GM23338 (cell line): ENCODE results near the gene ACTR8.

Experiments
- CREB1 ChIP-seq: fragments of 250-450 bp; sonication (Bioruptor Pico); IDR thresholded peaks from 2 replicates; pipeline ENCODE4 v1.5.0; 2020; ENCODE audit warnings: low read depth, mild to moderate bottlenecking, moderate library complexity
- TF ChIP-seq, protein P1 (sequence below), 2 experiments: fragments of 200-600 bp in 1 of 2; sonication (generic) in 1 of 2; conservative IDR thresholded peaks; 2 replicates each; pipeline versions ENCODE4 v1.5.1 to v1.6.1; 2016 to 2017; ENCODE audit warnings: antibody characterized with exemption in 2 of 2, low read depth in 2 of 2, mild to moderate bottlenecking in 2 of 2, moderate library complexity in 1 of 2
- TF ChIP-seq, protein P2 (sequence below): IDR thresholded peaks from one replicate; pipeline ENCODE4 v1.6.1; 2018; ENCODE audit warnings: antibody characterized with exemption; ENCODE audit not compliant: unreplicated experiment

DNA sequence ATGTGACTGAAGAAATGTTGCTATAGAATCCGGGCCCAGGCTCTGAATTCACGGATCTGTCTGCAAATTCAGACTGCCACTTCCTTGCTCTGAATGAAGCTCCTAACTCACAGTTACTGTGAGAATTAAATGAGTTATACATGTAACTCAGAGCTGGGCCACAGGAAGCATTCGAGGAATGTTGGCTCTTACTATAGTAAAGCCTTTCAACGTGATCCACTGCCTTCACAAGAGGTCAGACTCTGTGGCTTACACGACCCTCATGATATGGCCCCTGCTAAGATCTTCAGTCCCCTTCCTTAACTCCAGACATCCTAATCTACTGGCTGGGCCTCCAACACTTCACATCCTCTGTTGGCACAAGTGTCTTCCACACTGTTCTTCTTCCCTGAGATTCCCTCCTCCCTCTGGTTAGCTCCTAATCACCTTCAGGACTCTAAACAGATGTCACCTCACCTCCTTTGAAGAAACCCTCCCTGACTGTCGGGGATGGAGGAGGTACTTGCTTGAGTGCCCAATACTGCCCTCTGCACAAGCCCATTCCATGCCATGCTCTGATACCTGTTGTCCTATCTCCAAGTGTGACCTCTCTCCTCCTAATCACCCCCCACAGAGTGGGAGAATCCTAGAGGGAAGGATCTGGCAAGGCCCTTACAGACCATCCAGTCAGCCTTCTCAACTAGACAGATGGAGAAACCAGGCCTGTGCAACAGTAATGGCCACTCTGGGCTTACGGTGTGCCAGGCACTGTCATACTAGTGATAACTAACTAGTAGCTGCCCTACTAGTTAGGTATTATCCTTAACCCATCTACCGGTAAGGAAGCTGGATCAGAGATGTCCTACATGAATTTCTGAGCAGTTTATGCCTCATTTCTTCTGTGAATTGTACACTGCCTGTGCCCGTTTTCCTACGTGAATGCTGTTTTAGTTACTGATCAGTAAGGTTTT lies 1.3 kb downstream of the ACTR8 start:
- TF ChIP-seq, protein P1, sequence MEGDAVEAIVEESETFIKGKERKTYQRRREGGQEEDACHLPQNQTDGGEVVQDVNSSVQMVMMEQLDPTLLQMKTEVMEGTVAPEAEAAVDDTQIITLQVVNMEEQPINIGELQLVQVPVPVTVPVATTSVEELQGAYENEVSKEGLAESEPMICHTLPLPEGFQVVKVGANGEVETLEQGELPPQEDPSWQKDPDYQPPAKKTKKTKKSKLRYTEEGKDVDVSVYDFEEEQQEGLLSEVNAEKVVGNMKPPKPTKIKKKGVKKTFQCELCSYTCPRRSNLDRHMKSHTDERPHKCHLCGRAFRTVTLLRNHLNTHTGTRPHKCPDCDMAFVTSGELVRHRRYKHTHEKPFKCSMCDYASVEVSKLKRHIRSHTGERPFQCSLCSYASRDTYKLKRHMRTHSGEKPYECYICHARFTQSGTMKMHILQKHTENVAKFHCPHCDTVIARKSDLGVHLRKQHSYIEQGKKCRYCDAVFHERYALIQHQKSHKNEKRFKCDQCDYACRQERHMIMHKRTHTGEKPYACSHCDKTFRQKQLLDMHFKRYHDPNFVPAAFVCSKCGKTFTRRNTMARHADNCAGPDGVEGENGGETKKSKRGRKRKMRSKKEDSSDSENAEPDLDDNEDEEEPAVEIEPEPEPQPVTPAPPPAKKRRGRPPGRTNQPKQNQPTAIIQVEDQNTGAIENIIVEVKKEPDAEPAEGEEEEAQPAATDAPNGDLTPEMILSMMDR (conservative IDR thresholded peaks at IDR 0.05; ENCODE audit: low read depth in 2 of 2): no peak
- TF ChIP-seq, protein P2, sequence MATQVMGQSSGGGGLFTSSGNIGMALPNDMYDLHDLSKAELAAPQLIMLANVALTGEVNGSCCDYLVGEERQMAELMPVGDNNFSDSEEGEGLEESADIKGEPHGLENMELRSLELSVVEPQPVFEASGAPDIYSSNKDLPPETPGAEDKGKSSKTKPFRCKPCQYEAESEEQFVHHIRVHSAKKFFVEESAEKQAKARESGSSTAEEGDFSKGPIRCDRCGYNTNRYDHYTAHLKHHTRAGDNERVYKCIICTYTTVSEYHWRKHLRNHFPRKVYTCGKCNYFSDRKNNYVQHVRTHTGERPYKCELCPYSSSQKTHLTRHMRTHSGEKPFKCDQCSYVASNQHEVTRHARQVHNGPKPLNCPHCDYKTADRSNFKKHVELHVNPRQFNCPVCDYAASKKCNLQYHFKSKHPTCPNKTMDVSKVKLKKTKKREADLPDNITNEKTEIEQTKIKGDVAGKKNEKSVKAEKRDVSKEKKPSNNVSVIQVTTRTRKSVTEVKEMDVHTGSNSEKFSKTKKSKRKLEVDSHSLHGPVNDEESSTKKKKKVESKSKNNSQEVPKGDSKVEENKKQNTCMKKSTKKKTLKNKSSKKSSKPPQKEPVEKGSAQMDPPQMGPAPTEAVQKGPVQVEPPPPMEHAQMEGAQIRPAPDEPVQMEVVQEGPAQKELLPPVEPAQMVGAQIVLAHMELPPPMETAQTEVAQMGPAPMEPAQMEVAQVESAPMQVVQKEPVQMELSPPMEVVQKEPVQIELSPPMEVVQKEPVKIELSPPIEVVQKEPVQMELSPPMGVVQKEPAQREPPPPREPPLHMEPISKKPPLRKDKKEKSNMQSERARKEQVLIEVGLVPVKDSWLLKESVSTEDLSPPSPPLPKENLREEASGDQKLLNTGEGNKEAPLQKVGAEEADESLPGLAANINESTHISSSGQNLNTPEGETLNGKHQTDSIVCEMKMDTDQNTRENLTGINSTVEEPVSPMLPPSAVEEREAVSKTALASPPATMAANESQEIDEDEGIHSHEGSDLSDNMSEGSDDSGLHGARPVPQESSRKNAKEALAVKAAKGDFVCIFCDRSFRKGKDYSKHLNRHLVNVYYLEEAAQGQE: no peak
- no peak for TF ChIP-seq CREB1 (CRISPR knock-in tag)
